ENCODE measurements around the gene RNF10.

GRCh38 chr12:120485961-120486881 is 47.9 kb upstream of the RNF10 start:
- TF ChIP-seq CTCF (IDR thresholded peaks at IDR 0.05; ENCODE audit: low read depth, low read length): no peak
- no peak for TF ChIP-seq EZH2phosphoT487 (IDR thresholded peaks at IDR 0.05; ENCODE audit: low read depth)
